Measurements from ENCODE around the gene KIR2DL1. TPM values are rescaled to one million over a fixed set of nuclear protein-coding genes. Genes with fewer than 3 reads are reported as not detected.
"Not testable (repeated sequence)": the region's sequence is repeated elsewhere in the genome, so short reads cannot be mapped to it uniquely, and the experiment has no call there.

KIR2DL1 gene
- total RNA-seq, 2 donors from 2014 or later = not detected

DNA sequence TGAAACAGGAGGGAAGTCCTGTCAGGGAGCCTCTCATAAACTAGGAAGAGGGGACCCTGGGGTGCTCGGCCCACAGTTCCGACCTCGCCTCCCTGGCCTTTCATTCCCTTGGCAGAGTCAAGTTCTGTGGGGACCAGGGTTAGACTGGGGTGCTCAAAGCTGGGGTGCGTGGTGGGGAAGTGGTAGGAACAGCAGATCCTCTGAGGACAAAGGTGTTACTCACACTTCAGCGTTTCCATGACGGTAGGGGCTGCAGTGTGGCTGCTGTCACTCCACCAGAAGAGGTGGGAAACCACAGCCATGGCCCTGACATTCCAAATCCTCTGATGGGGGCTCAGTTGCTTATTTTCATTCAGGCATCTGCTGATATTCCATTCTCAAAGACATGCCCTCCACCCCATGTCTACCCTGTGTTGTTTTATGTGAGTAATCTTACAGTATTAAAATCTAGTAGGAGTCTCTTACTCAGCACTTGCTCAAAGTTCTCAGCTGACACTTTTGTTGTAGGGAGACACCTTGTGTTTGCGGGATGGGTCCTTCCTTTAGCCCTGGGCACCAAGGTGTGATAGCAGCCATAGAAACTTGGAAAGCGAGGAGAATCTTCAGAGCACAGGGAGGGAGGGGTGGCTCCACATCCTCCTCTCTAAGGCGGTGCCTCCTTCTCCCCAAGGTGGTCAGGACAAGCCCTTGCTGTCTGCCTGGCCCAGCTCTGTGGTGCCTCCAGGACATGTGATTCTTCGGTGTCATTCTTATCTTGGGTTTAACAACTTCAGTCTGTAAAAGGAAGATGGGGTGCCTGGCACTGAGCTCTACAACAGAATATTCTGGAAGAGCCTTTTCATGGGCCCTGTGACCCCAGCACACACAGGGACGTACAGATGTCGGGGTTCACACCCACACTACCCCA lies 13.1 kb upstream of the KIR2DL1 start:
- H3K9me3 Mint-ChIP-seq = peaks cover 94% of the 10 kb centered on the region

GRCh38 chr19:54758577-54758976 lies 11.0 kb upstream of the KIR2DL1 start:
- not testable (repeated sequence) for H3K27ac ChIP-seq (ENCODE audit: low read depth, low read length); H3K36me3 ChIP-seq (ENCODE audit: control insufficient read depth, insufficient read depth, low read length); H3K27ac Mint-ChIP-seq; H3K4me3 Mint-ChIP-seq; H3K27me3 ChIP-seq (ENCODE audit: control insufficient read depth, insufficient read depth, low read length, poor library complexity, severe bottlenecking); H3K36me3 Mint-ChIP-seq (ENCODE audit: low read depth); H3K9ac ChIP-seq (ENCODE audit: extremely low read depth, low read length, poor library complexity, severe bottlenecking); H3K9me3 ChIP-seq (ENCODE audit: control insufficient read depth, low read length); H3K4me1 Mint-ChIP-seq; DNase-seq; H3K4me3 ChIP-seq (ENCODE audit: low read length); H3K4me1 ChIP-seq (ENCODE audit: control insufficient read depth, insufficient read depth, low read length); H3K27me3 Mint-ChIP-seq (ENCODE audit: insufficient read depth)
- peaks cover 94% of the 10 kb centered on the region for H3K9me3 Mint-ChIP-seq
- 56 to 73% methylated on average over 2 to 6 of the region's 6 CpGs for WGBS, 2 experiments (ENCODE audit: insufficient coverage in 1 of 2, insufficient read length in 1 of 2)

More for the DNA sequence above, 13.1 kb upstream of the KIR2DL1 start:
- not testable (repeated sequence) for H3K4me1 ChIP-seq (ENCODE audit: control insufficient read depth, insufficient read depth, low read length); DNase-seq; H3K27ac ChIP-seq (ENCODE audit: low read depth, low read length); H3K9ac ChIP-seq (ENCODE audit: extremely low read depth, low read length, poor library complexity, severe bottlenecking); H3K27ac Mint-ChIP-seq; H3K27me3 Mint-ChIP-seq (ENCODE audit: insufficient read depth); H3K4me3 Mint-ChIP-seq; H3K4me3 ChIP-seq (ENCODE audit: low read length); H3K27me3 ChIP-seq (ENCODE audit: control insufficient read depth, insufficient read depth, low read length, poor library complexity, severe bottlenecking); H3K36me3 ChIP-seq (ENCODE audit: control insufficient read depth, insufficient read depth, low read length); H3K4me1 Mint-ChIP-seq; H3K9me3 ChIP-seq (ENCODE audit: control insufficient read depth, low read length); H3K36me3 Mint-ChIP-seq (ENCODE audit: low read depth)
- WGBS, 2 experiments (ENCODE audit: insufficient coverage in 1 of 2, insufficient read length in 1 of 2) = 72% methylated on average over 10 of the region's 12 CpGs; no CpG with 5 or more reads in 1 of the 2 experiments

DNA sequence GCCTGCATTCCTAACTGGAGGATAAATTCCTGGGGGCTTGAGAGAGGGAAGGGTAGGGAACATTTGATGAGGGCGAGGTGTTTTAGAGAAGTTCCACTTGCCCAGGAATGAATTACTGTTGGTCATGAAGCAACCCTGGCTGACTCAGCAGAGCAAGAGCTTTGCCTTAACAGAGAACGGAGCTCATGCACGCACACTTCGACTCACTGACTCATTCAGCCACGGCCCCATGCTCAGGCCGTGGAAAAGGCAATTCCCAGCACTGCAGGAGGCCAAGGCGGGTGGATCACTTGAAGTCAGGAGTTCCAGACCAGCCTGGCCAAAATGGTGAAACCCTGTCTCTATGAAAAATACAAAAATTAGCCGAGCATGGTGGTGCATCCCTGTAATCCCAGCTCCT lies 5.4 kb upstream of the KIR2DL1 start:
- DNase-seq; H3K27ac ChIP-seq (ENCODE audit: low read depth, low read length); H3K36me3 ChIP-seq (ENCODE audit: control insufficient read depth, insufficient read depth, low read length); H3K4me3 ChIP-seq (ENCODE audit: low read length); H3K27me3 ChIP-seq (ENCODE audit: control insufficient read depth, insufficient read depth, low read length, poor library complexity, severe bottlenecking); H3K4me1 ChIP-seq (ENCODE audit: control insufficient read depth, insufficient read depth, low read length); H3K27ac Mint-ChIP-seq; H3K36me3 Mint-ChIP-seq (ENCODE audit: low read depth); H3K9me3 ChIP-seq (ENCODE audit: control insufficient read depth, low read length); H3K9ac ChIP-seq (ENCODE audit: extremely low read depth, low read length, poor library complexity, severe bottlenecking); H3K4me3 Mint-ChIP-seq; H3K4me1 Mint-ChIP-seq; H3K27me3 Mint-ChIP-seq (ENCODE audit: insufficient read depth): not testable (repeated sequence)
- WGBS, 2 experiments (ENCODE audit: insufficient coverage in 1 of 2, insufficient read length in 1 of 2) = 47 to 73% methylated on average over 3 to 8 of the region's 8 CpGs
- H3K9me3 Mint-ChIP-seq = peaks cover 89% of the 10 kb centered on the region

GRCh38 chr19:54766464-54766863 lies 3.1 kb upstream of the KIR2DL1 start:
- not testable (repeated sequence) for H3K4me3 Mint-ChIP-seq; DNase-seq; H3K27ac Mint-ChIP-seq; H3K4me1 Mint-ChIP-seq; H3K9me3 ChIP-seq (ENCODE audit: control insufficient read depth, low read length); H3K27me3 Mint-ChIP-seq (ENCODE audit: insufficient read depth); H3K36me3 Mint-ChIP-seq (ENCODE audit: low read depth); H3K36me3 ChIP-seq (ENCODE audit: control insufficient read depth, insufficient read depth, low read length); H3K4me1 ChIP-seq (ENCODE audit: control insufficient read depth, insufficient read depth, low read length); H3K9ac ChIP-seq (ENCODE audit: extremely low read depth, low read length, poor library complexity, severe bottlenecking); H3K4me3 ChIP-seq (ENCODE audit: low read length); H3K27me3 ChIP-seq (ENCODE audit: control insufficient read depth, insufficient read depth, low read length, poor library complexity, severe bottlenecking); H3K27ac ChIP-seq (ENCODE audit: low read depth, low read length)
- peaks cover 91% of the 10 kb centered on the region for H3K9me3 Mint-ChIP-seq
- 35% methylated on average over 3 of the region's 4 CpGs; no CpG with 5 or more reads in 1 of the 2 experiments for WGBS, 2 experiments (ENCODE audit: insufficient coverage in 1 of 2, insufficient read length in 1 of 2)

DNA sequence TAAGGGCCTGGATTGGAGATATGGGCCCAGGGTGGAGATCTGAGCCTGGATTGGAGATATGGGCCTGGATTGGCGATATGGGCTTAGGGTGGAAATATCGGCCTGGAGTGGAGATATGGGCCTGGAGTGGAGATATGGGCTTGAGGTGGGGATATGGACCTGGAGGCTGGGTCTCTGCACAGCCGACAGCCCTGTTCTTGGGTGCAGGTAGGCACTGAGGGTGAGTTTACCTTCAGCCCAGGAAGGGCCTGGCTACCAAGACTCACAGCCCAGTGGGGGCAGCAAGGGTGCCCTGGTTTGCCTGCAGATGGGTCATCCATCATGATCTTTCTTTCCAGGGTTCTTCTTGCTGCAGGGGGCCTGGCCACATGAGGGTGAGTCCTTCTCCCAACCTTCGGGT lies 918 bp downstream of the KIR2DL1 start:
- H3K36me3 Mint-ChIP-seq (ENCODE audit: low read depth); H3K27me3 ChIP-seq (ENCODE audit: control insufficient read depth, insufficient read depth, low read length, poor library complexity, severe bottlenecking); H3K4me3 ChIP-seq (ENCODE audit: low read length); H3K4me1 Mint-ChIP-seq; H3K27me3 Mint-ChIP-seq (ENCODE audit: insufficient read depth); H3K9me3 ChIP-seq (ENCODE audit: control insufficient read depth, low read length); H3K36me3 ChIP-seq (ENCODE audit: control insufficient read depth, insufficient read depth, low read length); H3K27ac Mint-ChIP-seq; H3K27ac ChIP-seq (ENCODE audit: low read depth, low read length); DNase-seq; H3K9ac ChIP-seq (ENCODE audit: extremely low read depth, low read length, poor library complexity, severe bottlenecking); H3K4me3 Mint-ChIP-seq; H3K4me1 ChIP-seq (ENCODE audit: control insufficient read depth, insufficient read depth, low read length): not testable (repeated sequence)
- H3K9me3 Mint-ChIP-seq = peaks cover 94% of the 10 kb centered on the region
- 82% methylated on average over 3 of the region's 4 CpGs; no CpG with 5 or more reads in 1 of the 2 experiments for WGBS, 2 experiments (ENCODE audit: insufficient coverage in 1 of 2, insufficient read length in 1 of 2)

GRCh38 chr19:54771018-54771960 lies 1.7 kb downstream of the KIR2DL1 start:
- H3K4me3 Mint-ChIP-seq; DNase-seq; H3K27ac ChIP-seq (ENCODE audit: low read depth, low read length); H3K4me1 ChIP-seq (ENCODE audit: control insufficient read depth, insufficient read depth, low read length); H3K9me3 ChIP-seq (ENCODE audit: control insufficient read depth, low read length); H3K36me3 ChIP-seq (ENCODE audit: control insufficient read depth, insufficient read depth, low read length); H3K9ac ChIP-seq (ENCODE audit: extremely low read depth, low read length, poor library complexity, severe bottlenecking); H3K4me3 ChIP-seq (ENCODE audit: low read length); H3K27ac Mint-ChIP-seq; H3K27me3 ChIP-seq (ENCODE audit: control insufficient read depth, insufficient read depth, low read length, poor library complexity, severe bottlenecking); H3K4me1 Mint-ChIP-seq; H3K27me3 Mint-ChIP-seq (ENCODE audit: insufficient read depth); H3K36me3 Mint-ChIP-seq (ENCODE audit: low read depth): not testable (repeated sequence)
- peaks cover 93% of the 10 kb centered on the region for H3K9me3 Mint-ChIP-seq
- WGBS, 2 experiments (ENCODE audit: insufficient coverage in 1 of 2, insufficient read length in 1 of 2) = 85 to 100% methylated on average over 1 to 12 of the region's 15 CpGs

Measured in endodermal cell (in vitro differentiated cells).